ENCODE data around the gene LRRC39. TPM values are rescaled to one million over a fixed set of nuclear protein-coding genes. Genes with fewer than 3 reads are reported as not detected.

The LRRC39 gene
- total RNA-seq, 4 donors from 2014 or later = 0.45 to 3.7 (median 0.73) TPM

DNA sequence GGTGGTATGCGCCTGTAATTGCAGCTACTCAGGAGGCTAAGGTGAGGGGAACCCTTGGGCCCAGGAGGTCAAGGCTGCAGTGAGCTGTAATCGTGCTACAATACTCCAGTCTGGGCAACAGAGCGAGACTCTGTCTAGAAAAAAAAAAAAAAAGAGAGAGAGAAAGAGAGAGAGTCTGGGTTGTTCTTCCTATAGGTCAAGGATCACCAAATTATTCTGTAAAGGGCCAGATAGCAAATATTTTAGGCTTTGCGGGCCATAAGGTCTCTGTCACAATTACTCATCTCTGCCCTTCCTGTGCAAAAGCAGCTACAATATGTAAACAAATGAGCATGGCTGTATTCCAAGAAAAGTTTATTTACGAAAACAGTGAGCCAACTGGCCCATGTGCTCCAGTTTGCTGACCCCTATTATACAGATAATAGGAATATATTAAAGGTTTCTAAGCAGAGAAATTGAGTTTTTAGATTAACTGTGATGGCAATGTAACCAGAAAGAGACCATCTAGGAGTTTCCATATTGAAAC is 47.4 kb downstream of the LRRC39 start:
- TF ChIP-seq, protein P1, sequence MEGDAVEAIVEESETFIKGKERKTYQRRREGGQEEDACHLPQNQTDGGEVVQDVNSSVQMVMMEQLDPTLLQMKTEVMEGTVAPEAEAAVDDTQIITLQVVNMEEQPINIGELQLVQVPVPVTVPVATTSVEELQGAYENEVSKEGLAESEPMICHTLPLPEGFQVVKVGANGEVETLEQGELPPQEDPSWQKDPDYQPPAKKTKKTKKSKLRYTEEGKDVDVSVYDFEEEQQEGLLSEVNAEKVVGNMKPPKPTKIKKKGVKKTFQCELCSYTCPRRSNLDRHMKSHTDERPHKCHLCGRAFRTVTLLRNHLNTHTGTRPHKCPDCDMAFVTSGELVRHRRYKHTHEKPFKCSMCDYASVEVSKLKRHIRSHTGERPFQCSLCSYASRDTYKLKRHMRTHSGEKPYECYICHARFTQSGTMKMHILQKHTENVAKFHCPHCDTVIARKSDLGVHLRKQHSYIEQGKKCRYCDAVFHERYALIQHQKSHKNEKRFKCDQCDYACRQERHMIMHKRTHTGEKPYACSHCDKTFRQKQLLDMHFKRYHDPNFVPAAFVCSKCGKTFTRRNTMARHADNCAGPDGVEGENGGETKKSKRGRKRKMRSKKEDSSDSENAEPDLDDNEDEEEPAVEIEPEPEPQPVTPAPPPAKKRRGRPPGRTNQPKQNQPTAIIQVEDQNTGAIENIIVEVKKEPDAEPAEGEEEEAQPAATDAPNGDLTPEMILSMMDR (IDR thresholded peaks at IDR 0.05) = no peak
- TF ChIP-seq EP300 (IDR thresholded peaks at IDR 0.05) (no peak), POLR2A (IDR thresholded peaks at IDR 0.05) (no peak), POLR2AphosphoS5 (IDR thresholded peaks at IDR 0.05) (no peak)
- DNase-seq (ENCODE audit: low spot score in 2 of 2) = no peak
- 85% methylated on average over 5 of the region's 5 CpGs for WGBS

DNA sequence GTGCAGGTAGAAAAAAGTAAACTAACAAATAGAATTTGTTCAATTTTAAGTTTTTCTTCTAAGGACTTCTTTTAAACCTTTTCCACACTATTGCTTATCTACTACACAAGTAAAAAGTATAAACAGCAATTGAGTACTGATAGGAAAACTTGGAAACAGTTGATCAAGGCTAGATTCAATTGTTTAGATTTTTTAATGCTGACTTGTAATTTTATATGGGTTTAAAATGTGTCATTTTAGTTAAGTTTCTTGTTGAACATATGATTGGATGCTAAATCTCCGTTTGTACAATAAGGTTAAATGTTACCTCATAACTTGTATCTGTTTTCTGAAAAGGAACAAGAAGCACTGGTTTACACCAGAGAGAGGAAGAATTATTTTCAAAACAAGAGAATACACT is 50.8 kb downstream of the LRRC39 start:
- no peak for DNase-seq (ENCODE audit: low spot score in 2 of 2)

More for the DNA sequence above, 47.4 kb downstream of the LRRC39 start:
- Histone ChIP-seq H3K27ac (no peak overlapping the region), H3K4me1 (peaks cover 29% of the 10 kb centered on the region), H3K36me3 (no peaks in the 10 kb centered on the region), H3K9me3 (no peaks in the 10 kb centered on the region), H3K4me3 (no peak overlapping the region), H3K27me3 (no peaks in the 10 kb centered on the region)

DNA sequence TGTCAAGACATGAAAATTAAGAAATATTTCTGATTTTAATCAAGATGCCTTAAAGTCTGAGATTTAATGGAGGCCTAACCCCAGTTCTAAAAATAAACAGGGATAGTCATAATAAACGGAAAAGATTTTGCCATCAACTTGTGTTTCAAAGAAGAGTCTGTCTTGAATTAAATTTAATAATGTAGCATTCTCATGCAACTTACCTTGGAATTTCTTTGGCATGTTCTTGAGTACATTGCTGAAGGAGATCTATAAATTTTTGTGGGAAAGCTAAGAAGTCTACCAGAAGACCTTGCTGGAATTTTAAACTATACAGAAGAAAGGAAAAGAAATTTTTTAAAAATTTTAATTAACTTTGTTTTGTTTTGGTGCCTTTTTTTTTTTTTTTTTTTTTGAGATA is 55.9 kb downstream of the LRRC39 start:
- DNase-seq (ENCODE audit: low spot score in 2 of 2) = no peak
- H3K9me3 ChIP-seq = no peaks in the 10 kb centered on the region
- 63% methylated on average over 1 of the region's 1 CpG for WGBS
- H3K4me1 ChIP-seq = no peaks in the 10 kb centered on the region
- H3K36me3 ChIP-seq = peaks cover 13% of the 10 kb centered on the region
- H3K27ac ChIP-seq = no peak overlapping the region
- no peaks in the 10 kb centered on the region for H3K27me3 ChIP-seq
- no peak for TF ChIP-seq EP300 (IDR thresholded peaks at IDR 0.05)
- no peak for TF ChIP-seq POLR2A (IDR thresholded peaks at IDR 0.05)
- TF ChIP-seq POLR2AphosphoS5 (IDR thresholded peaks at IDR 0.05) = no peak
- TF ChIP-seq, protein P1 (IDR thresholded peaks at IDR 0.05) = no peak
- no peak overlapping the region for H3K4me3 ChIP-seq

More for the DNA sequence above, 50.8 kb downstream of the LRRC39 start:
- no peaks in the 10 kb centered on the region for H3K9me3 ChIP-seq
- H3K4me1 ChIP-seq = peaks cover 6% of the 10 kb centered on the region
- no peak overlapping the region for H3K27ac ChIP-seq
- WGBS = 76% methylated on average over 1 of the region's 1 CpG
- no peaks in the 10 kb centered on the region for H3K27me3 ChIP-seq
- no peak overlapping the region for H3K4me3 ChIP-seq
- TF ChIP-seq POLR2A (IDR thresholded peaks at IDR 0.05) = no peak
- TF ChIP-seq, protein P1 (IDR thresholded peaks at IDR 0.05) = no peak
- TF ChIP-seq POLR2AphosphoS5 (IDR thresholded peaks at IDR 0.05) = no peak
- TF ChIP-seq EP300 (IDR thresholded peaks at IDR 0.05) = no peak
- no peaks in the 10 kb centered on the region for H3K36me3 ChIP-seq

DNA sequence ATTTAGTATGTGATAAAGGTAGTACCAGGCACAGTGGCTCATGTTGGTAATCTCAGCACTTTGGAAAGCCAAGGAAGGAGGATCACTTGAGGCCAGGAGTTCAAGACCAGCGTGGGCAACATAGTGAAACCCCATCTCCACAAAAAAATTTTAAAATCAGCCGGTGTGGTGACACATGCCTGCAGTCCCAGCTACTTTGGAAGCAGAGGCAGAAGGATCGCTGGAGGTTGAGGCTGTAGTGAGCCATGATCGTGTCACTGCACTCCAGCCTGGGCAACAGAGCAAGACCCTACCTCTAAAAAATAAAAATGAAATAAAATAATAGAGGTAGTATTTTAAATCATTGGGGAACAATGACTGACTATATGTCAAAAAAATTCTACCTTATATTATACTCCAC is 62.5 kb downstream of the LRRC39 start:
- H3K4me1 ChIP-seq = no peaks in the 10 kb centered on the region
- H3K36me3 ChIP-seq = peaks cover 13% of the 10 kb centered on the region
- no peak overlapping the region for H3K4me3 ChIP-seq
- H3K27ac ChIP-seq = no peak overlapping the region
- H3K9me3 ChIP-seq = no peaks in the 10 kb centered on the region
- WGBS = 95% methylated on average over 4 of the region's 4 CpGs
- TF ChIP-seq EP300 (IDR thresholded peaks at IDR 0.05) (no peak), POLR2AphosphoS5 (IDR thresholded peaks at IDR 0.05) (no peak), POLR2A (IDR thresholded peaks at IDR 0.05) (no peak)
- TF ChIP-seq, protein P1 (IDR thresholded peaks at IDR 0.05) = no peak
- H3K27me3 ChIP-seq = no peaks in the 10 kb centered on the region
- DNase-seq (ENCODE audit: low spot score in 2 of 2) = no peak

DNA sequence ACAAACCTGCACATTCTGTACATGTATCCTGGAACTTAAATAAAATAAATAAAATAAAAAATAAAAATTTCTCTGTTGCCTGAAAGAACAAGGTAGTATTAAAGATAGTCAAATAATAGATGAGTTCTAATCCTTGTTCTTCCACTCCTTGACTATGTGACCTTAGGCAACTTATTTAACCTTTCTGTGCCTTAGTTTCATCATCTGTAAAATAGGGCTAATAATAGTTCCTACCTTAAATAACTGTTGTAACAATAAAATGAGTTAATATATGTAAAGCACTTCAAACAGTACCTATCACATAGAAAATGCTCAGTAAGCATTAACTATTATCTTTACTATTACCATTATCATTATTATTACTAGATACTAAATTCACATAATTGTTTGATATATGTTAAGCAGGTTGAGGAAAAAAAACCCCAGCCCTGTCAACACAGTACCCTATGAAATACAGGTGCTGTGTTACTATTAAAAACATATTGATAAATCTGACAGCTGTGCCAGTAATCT is 68.4 kb downstream of the LRRC39 start:
- no peak for DNase-seq (ENCODE audit: low spot score in 2 of 2)
- H3K27ac ChIP-seq = no peak overlapping the region
- no peaks in the 10 kb centered on the region for H3K4me1 ChIP-seq
- H3K27me3 ChIP-seq = no peaks in the 10 kb centered on the region
- H3K4me3 ChIP-seq = no peak overlapping the region
- TF ChIP-seq POLR2A (IDR thresholded peaks at IDR 0.05) = no peak
- TF ChIP-seq EP300 (IDR thresholded peaks at IDR 0.05) = no peak
- TF ChIP-seq, protein P1 (IDR thresholded peaks at IDR 0.05) = no peak
- no peak for TF ChIP-seq POLR2AphosphoS5 (IDR thresholded peaks at IDR 0.05)
- no peaks in the 10 kb centered on the region for H3K9me3 ChIP-seq
- peaks cover 6% of the 10 kb centered on the region for H3K36me3 ChIP-seq

All from suprapubic skin (tissue), 4 donors.